Chondrocyte (in vitro differentiated cells): ENCODE data around the gene RAP1GAP2. TPM values are rescaled to one million over a fixed set of nuclear protein-coding genes. Genes with fewer than 3 reads are reported as not detected.
"Not testable (repeated sequence)": the region's sequence is repeated elsewhere in the genome, so short reads cannot be mapped to it uniquely, and the experiment has no call there.

Experiments
- DNase-seq: peaks from one replicate; pipeline ENCODE4 v3.0.0; 2021; ENCODE audit warnings: mixed read lengths, low spot score
- H3K27ac Mint-ChIP-seq: one replicate; pipeline ENCODE4 v1.8.0; 2021; ENCODE audit warnings: mild to moderate bottlenecking, moderate library complexity, mixed read lengths; ENCODE audit not compliant: unreplicated experiment
- H3K27me3 Mint-ChIP-seq: 2 replicates; pipeline ENCODE4 v1.8.0; 2021; ENCODE audit warnings: low read depth, mixed read lengths
- H3K36me3 Mint-ChIP-seq: 2 replicates; pipeline ENCODE4 v1.8.0; 2021; ENCODE audit warnings: low read depth, mixed read lengths
- H3K4me1 Mint-ChIP-seq: 2 replicates; pipeline ENCODE4 v1.8.0; 2021; ENCODE audit warnings: low read depth, mild to moderate bottlenecking, mixed read lengths
- H3K4me3 Mint-ChIP-seq: one replicate; pipeline ENCODE4 v1.8.0; 2021; ENCODE audit warnings: mild to moderate bottlenecking, moderate library complexity, mixed read lengths; ENCODE audit not compliant: unreplicated experiment
- H3K9me3 Mint-ChIP-seq: 2 replicates; pipeline ENCODE4 v1.8.0; 2021; ENCODE audit warnings: low read depth, mixed read lengths
- total RNA-seq: library from RNA; stranded (reverse); gene quantifications from 3 replicates; pipeline ENCODE4 v1.2.1, GENCODE V29; 2021
- TF ChIP-seq, protein P1 (sequence below): fragments of 200-600 bp; sonication (generic); IDR thresholded peaks from 2 replicates; pipeline ENCODE4 v1.5.0; 2021; ENCODE audit warnings: antibody characterized with exemption, mild to moderate bottlenecking, moderate library complexity

The RAP1GAP2 gene
- total RNA-seq, 1 donor from 2014 or later: 3.4 TPM

DNA sequence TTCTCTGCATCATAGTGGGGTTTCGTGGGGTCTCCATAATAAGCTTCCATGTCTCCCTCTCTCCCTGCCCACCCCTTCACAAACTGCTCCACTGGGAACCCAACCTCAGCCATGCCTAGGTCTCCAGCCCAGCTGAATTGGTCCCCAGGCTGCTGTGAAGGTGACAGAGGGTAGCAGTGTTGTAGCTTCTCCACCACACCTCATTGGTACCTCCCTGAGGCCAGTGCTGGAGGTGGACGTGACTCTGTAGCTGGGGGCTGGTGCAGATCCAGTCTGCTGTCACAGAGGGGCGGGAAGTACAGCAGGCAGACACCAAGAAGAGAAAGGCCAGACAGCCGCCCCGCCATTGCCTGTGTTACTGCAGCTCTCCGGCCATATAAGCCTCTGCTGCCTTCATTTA, 185.1 kb downstream of the RAP1GAP2 start:
- DNase-seq: peak; percentile 44
- Mint-ChIP-seq H3K4me3 (no peak overlapping the region), H3K36me3 (no peaks in the 10 kb centered on the region), H3K27ac (no peak overlapping the region), H3K4me1 (peaks cover 14% of the 10 kb centered on the region), H3K9me3 (no peaks in the 10 kb centered on the region), H3K27me3 (no peaks in the 10 kb centered on the region)
- TF ChIP-seq, protein P1, sequence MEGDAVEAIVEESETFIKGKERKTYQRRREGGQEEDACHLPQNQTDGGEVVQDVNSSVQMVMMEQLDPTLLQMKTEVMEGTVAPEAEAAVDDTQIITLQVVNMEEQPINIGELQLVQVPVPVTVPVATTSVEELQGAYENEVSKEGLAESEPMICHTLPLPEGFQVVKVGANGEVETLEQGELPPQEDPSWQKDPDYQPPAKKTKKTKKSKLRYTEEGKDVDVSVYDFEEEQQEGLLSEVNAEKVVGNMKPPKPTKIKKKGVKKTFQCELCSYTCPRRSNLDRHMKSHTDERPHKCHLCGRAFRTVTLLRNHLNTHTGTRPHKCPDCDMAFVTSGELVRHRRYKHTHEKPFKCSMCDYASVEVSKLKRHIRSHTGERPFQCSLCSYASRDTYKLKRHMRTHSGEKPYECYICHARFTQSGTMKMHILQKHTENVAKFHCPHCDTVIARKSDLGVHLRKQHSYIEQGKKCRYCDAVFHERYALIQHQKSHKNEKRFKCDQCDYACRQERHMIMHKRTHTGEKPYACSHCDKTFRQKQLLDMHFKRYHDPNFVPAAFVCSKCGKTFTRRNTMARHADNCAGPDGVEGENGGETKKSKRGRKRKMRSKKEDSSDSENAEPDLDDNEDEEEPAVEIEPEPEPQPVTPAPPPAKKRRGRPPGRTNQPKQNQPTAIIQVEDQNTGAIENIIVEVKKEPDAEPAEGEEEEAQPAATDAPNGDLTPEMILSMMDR: no peak

DNA sequence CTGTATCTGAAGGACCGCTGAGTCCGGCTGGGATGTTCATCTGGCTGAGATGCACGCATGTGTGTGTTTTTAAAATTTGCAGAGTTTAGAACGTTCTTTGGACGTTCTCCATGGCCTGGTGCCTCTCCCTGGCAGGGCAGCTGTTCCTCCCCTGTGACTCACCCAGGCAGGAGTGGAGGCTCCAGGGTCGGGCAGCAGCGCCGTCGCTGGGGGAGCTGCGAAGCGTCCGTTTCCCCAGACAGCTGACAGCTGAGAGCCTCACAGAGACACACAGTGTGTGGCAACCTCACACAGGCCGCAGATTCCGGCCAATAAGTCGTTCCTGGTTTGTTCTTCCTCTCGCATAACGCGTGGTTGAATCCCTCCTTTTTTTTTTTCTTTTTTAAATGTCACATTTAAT, 186.6 kb downstream of the RAP1GAP2 start:
- TF ChIP-seq, protein P1: peak; percentile 70
- peak overlapping the region; percentile 21 for H3K4me3 Mint-ChIP-seq
- peaks cover 11% of the 10 kb centered on the region for H3K4me1 Mint-ChIP-seq
- peak overlapping the region; percentile 47 for H3K27ac Mint-ChIP-seq
- H3K9me3 Mint-ChIP-seq: no peaks in the 10 kb centered on the region
- H3K27me3 Mint-ChIP-seq: no peaks in the 10 kb centered on the region
- H3K36me3 Mint-ChIP-seq: no peaks in the 10 kb centered on the region
- DNase-seq: peak; percentile 72

DNA sequence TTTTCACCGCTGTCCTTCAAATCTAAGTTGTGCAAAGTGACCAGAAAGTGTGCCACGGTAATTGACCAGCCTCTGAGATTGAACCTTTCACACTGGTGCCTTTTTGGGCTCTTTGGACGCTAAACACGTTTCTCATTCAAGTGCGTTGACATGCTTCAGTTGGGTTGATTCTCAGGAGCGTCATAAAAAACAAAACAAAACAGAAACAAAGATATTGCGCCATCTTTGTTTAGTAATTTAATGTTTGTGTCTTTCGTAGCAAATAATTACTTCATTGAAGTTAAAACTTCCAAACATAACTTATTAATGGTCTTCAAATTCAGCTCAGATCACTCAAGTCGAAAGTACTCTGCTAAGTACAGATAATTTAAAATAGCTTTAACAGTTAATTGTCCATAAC, 187.0 kb downstream of the RAP1GAP2 start:
- DNase-seq: no peak
- TF ChIP-seq, protein P1: peak; percentile 19
- Mint-ChIP-seq H3K27me3 (no peaks in the 10 kb centered on the region), H3K27ac (peak overlapping the region; percentile 12), H3K36me3 (no peaks in the 10 kb centered on the region), H3K9me3 (no peaks in the 10 kb centered on the region), H3K4me1 (peaks cover 11% of the 10 kb centered on the region), H3K4me3 (no peak overlapping the region)

DNA sequence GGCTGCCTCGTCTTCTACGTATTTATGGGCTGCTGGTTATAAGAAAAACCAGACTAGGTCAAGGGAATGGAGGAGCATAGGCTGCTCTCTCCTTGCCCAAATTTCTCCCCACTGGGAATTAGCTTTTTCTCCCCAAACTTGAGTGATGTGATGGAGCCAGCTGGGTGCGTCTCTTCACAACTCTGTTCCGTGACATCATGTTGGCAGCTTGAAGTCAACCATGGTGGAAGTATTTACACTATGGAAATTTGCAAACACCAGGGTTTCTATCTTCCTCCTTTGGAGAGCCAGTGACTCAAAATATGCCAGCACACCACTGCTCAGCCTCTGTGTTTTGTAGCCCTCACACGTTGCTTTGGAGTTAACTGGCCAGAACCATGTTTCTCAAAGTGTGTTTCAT, 189.1 kb downstream of the RAP1GAP2 start:
- Mint-ChIP-seq H3K27me3 (no peaks in the 10 kb centered on the region), H3K27ac (no peak overlapping the region), H3K4me1 (peaks cover 11% of the 10 kb centered on the region), H3K36me3 (no peaks in the 10 kb centered on the region), H3K4me3 (no peak overlapping the region), H3K9me3 (no peaks in the 10 kb centered on the region)
- no peak for DNase-seq
- TF ChIP-seq, protein P1: no peak

DNA sequence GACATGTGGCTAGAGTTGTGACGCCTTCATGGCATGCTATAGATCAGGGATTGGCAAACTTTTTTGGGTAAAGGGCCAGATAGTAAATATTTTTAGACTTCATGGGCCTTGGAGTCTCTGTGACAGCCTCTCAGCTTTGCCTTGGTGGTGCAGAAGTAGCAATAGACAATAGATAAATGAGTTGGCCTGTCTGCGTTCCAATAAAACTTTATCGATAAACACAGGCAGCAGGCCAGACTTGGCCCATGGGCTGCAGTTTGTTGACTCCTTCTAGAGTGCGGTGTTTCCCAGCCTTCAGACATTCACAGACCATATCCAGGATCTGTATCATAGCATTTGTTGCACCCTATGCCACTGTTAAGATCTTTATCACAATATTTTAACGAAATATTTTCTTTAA, 190.7 kb downstream of the RAP1GAP2 start:
- H3K27ac Mint-ChIP-seq: no peak overlapping the region
- DNase-seq: no peak
- TF ChIP-seq, protein P1: no peak
- H3K9me3 Mint-ChIP-seq: no peaks in the 10 kb centered on the region
- H3K4me3 Mint-ChIP-seq: no peak overlapping the region
- no peaks in the 10 kb centered on the region for H3K36me3 Mint-ChIP-seq
- H3K4me1 Mint-ChIP-seq: peaks cover 11% of the 10 kb centered on the region
- H3K27me3 Mint-ChIP-seq: no peaks in the 10 kb centered on the region

DNA sequence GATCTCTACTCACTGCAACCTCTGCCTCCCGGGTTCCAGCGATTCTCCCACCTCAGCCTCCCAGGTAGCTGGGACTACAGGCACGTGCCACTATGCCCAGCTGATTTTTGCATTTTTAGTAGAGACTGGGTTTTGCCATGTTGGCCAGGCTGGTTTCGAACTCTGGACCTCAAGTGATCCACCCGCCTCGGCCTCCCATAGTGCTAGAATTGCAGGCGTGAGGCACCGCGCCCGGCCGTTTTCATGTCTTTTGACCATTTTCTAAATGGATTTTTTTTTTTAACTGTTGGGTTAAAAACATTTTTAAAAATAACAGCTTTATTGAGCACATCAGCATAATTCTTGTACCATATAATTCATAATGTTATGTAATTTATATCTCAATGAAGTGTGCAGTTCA, 193.2 kb downstream of the RAP1GAP2 start:
- DNase-seq: peak; percentile 15
- not testable (repeated sequence) for H3K9me3 Mint-ChIP-seq, H3K36me3 Mint-ChIP-seq, H3K27me3 Mint-ChIP-seq, H3K4me1 Mint-ChIP-seq, H3K27ac Mint-ChIP-seq, H3K4me3 Mint-ChIP-seq
